HG03354 (cell line): ENCODE results near the gene GPA33.

Experiments used
- ATAC-seq: cut with Tn5 transposase; IDR thresholded peaks from one replicate; pipeline ENCODE4 v1.9.1; 2021; ENCODE audit warnings: mild to moderate bottlenecking; ENCODE audit not compliant: unreplicated experiment, poor library complexity, severe bottlenecking

The GPA33 gene

DNA sequence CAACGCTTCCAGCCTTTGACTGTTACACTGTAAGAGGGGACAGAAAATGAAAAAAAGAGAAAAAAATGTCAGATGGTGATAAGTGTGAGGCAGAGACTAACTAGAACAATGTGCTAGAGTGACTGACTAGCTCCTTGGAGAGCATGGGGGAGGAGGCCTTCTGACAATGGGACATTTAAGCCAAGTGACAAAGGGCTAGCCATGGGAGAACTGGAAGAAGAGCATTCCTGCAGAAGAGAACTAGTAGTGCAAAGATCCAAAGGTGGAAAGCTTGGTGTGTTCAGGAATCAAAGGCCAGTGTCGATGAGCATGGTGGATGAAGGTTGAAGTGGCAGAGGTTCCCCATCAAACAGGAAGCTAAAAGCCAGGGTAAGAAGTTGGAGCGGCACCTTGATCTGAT is 29.5 kb upstream of the GPA33 start:
- no peak for ATAC-seq

DNA sequence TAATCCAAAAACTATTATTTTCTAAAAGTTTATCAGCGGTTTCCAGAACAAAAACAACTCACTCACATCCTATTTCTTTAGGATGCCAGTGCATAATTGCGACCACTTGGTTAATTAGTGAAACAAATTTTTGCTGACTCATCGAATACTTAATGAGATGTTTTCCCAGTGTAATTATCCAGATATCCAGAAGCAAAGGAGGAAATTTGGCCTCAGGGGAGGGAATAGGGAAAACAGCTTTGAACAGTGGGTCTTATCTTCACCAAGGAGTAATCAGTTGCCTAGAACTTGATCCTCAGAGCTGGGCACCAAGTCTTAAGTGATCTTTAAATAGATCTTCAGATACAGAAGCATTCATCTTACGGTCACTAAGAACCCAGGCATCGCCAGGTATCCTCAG is 28.0 kb upstream of the GPA33 start:
- ATAC-seq = no peak

DNA sequence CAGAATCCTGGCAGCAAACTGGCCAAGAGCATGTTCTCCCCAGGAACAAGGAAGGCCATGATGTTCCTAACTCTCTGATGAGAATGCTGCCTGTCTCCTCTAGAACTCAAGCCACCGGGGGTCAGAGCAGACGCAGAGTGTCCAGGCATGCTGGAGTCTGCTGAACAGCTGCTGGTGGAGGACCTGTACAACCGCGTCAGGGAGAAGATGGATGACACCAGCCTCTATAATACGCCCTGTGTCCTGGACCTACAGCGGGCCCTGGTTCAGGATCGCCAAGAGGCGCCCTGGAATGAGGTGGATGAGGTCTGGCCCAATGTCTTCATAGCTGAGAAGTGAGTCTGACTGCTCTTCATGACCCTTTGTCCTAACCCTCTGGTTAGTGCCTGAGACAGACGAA is 27.0 kb upstream of the GPA33 start:
- ATAC-seq = no peak

DNA sequence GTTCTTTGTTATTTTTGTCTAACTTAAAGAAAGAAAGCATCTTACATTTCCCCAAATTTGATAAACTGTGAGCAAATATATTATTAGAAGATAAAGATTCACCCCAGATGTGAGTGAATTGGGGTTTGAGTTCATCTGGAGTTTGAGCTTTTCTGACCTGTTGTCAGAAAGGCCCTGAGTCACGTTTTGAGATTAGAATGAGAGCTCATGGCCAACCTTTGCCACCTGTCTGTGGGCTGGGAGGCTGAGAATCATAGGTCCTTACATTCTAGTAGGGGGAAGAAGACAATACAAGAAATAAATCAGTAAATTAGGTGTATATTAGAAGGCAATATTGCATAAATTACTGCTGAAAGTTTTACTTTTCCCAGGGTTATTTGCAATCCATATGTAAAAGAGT is 26.0 kb upstream of the GPA33 start:
- no peak for ATAC-seq

DNA sequence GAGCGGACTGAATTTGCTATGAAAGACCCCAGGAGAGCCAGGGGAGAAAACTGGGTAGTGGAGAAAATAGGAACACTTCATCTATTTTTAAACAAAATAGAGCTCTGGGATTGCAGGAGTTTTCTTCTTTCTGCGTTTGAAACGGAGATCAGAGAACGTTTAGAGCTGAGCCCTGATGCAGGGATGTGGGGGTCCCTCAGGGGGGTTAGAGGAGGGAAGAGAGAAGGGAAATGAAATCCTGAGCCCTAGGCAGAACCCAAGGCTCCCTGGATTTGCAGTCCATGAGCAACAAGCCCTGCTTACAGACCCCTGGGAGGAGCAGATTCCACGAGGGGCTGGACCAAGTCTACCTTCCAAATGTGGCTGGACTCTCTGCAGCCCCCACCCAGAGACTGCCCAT is 25.5 kb upstream of the GPA33 start:
- ATAC-seq = no peak

DNA sequence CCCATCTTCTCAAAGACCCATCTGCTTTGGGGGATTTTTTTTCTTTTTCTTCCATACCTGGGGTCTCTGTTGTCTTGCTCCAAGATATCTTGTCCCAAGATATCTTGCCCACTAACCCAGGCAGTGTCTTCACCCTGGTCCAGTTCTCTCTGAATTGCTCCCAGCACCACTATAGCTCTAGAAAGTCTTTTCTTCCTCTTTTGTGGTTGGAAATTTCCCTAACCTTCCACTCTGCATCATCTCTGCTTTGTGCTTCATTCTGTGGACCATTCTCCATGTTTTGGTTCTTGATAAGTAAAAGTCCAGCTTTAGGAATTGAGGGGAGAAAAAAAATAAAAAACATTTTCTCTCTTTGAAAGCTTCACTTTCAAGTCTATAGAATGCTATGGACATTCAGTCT is 24.5 kb upstream of the GPA33 start:
- no peak for ATAC-seq

DNA sequence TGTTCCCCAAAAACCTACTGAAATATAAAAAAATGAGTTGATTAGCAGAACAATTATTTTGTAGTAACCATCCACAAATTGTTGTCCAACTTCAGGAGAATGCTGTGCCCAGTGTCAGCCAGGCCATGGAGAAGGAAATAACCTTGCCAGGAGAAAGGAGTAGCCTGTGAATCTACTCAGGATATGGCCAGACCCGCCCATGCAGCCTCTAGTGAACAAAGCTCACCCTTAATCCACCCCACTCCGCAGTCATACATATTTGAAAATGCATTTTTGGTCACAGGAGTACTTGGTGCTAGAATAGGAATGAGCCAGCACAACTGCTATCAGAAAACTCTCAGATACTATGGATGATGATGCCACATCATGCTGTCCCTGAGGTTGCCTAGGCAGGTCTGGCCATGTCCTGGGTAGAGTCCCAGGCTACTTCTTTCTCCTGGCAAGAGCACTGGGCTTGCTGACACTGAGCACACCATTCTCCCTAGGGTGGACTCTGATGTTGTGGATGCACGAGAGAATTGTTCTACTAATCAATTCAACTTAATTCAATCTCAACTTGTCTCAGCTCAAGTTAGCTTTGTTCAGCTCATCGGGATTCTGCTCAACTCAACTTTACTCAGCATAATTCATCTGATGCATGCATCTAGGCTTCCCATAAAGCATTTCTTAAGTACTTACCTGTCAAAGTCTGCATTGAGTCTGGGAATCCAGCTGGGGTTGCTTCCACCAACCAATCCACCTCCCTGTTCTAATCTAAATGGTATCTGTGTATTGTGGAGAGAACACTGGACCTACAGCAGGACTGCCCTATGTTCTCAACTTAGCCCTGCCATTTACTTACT is 21.9 kb upstream of the GPA33 start:
- no peak for ATAC-seq

DNA sequence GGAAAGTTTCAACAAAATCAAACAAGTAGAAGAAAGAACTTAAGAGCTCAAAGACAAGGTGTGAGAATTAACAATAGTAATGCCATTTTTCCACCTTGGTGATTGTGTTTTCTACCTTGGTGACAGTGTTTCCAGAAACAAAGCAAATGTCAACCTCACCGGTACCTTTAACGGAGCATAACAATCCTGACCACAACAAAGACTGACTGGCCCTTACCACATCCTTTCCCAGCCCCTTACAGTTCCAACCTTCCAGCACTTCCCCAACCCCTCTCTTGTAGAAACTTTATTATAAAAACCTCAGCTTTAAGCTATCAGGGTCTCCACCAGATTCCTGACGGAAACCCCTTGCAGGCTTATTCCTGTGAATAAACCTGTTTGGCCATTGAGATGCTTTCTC is 20.4 kb upstream of the GPA33 start:
- peak; percentile 82 for ATAC-seq

DNA sequence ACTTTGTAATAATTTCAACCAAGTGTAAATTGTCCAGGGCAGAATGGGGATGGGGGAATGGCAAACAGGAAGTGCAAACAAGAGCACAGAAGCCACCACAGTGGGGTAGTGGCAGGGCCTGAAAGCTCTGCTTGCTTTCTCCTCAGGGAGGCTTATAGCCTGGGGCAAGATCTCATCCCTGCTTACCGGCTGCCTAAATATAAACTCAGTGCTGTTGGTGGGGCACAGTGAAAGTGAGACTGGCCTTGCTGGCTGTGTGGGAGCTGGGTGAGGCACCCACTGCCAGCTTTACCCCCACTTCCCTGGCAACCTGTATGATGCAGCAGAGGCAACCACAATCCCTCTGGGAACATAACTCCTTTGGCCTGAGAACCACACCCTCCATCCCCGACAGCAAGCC is 18.9 kb upstream of the GPA33 start:
- ATAC-seq = no peak

DNA sequence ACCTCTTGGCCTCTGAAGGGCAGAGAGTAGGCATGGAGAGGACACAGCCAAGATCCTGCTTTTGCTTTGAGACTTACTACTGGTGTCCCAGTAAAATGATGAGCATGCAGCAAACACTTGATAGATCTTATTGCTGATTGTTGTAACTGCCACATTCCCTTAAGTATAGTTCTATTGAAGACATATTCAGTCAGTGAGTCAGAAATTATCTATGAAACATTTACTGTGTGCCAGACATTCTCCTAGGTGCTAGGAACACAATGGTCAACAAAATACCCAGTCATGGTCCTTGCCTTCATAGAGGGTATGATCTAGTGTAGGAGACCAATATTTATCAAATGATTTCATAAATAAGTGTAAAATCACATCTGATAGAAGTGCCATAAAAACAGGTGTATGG is 17.3 kb upstream of the GPA33 start:
- ATAC-seq = no peak

DNA sequence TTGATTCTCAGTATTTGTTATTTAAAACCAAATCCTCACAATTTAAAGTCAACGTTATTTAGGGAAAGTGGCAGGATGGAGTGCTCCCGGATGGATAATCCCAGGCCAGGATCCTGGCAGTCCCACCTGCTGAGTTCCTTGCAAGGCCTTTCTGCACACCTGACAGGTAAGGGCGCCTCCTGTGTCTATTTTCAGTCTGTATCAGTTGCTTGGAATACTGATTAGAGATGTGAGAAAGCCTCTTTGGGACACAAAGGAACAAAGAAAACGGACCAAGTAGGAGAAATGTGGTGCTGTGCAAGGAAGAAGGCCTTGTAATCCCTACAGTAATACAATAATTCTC is 15.9 kb upstream of the GPA33 start:
- ATAC-seq = no peak

DNA sequence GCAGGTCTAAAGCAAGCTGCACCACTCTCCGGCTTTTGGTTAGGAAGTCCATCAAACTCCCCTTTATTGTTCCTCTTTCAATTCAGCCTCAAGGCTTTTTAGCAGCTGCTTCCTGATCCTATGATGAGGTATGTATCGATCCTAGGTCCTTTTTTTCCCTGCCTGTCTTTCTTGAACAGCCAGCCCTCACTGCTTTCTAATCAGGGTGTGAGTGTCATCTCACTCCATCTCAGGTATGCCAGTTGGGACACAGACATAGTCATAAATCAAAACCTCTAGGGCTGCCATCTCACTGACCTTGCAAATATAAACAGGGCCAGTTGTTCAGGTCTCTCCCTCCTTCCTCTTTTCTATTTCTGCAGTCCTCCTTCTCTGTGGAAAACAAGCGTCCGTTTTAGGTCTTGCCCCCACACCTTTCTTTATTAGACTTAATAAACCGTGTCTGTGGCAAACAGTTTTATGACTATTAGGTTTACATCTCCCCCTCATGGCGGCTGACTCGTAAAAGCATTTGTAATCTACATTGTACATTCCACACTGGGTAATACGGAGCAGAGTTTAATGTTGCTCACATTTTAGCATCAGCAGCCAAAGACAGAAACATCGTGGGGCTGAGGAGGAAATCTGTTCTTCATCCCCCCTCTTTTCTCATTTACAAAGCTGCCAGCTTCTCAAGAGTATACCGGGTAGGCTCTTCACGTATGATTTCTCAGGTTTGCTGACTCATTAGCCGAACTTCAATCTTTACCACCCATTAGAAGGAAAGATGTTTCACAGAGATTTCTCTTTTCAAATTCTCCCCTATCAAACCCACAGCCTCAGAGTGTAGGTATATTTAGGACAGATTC is 15.3 kb upstream of the GPA33 start:
- no peak for ATAC-seq

DNA sequence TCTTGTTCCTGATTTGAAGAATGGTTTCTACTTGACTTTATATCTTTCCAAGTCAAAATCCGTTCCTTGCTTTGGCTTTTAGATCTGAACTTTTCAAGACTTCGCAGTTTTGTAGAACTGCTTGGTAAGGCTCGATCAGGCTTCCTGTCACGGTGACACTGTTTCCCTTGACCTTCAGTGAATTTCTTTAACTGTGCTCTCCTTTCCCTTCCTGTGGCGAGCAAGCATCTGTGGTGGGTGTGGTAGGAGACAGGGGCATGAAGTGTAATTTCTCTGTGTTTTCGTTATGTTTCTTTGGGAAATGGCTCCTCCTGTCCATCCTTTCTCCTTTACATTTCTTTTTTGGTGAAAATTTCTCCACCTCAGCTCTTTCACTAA is 14.1 kb upstream of the GPA33 start:
- peak; percentile 65 for ATAC-seq

DNA sequence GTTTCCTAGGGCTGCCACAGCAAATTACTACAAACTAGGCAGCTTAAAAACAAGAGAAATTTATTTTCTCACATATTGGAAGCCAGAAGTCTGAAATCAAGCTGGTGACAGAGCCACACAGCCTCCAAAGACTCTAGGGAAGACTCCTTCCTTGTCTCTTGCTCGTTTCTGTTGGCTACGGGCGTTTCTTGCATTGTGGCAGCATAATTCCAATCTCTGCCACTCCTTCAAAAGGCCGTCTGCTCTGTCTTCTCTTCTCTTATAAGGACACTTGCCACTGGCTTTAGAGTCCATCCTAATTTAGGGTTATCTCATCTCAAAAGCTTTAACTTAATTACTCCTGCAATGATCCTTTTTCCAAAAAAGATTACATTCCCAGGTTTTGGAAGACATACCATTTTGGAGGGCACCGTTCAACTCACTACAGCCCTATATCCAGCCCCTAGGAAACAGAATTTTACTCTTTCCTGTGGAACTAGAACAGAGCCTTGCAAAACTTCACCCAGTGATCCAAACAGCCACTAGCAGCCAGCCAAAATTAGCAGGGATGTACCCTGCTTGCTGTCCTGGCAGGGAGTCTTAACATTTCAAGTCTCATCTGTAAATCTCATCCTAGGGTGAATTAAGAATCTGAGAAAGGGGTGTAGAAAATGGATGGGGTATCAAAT is 12.9 kb upstream of the GPA33 start:
- no peak for ATAC-seq

DNA sequence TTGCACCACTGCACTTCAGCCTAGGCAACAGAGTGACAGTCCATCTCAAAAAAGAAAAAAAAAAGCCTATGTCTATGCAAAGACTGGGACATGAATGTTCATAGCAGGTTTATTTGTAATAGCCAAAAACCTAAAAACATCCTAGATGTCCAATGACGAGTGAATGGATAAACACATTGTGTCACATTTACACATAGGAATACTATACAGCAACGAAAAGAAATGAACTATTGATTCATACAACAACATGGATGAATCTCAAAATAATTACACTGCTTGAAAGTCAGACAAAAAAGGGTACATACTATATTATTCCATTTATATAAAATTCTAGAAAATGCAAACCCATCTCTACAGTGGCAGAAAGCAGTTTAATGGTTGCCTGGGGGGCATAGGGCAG is 11.6 kb upstream of the GPA33 start:
- ATAC-seq = no peak

DNA sequence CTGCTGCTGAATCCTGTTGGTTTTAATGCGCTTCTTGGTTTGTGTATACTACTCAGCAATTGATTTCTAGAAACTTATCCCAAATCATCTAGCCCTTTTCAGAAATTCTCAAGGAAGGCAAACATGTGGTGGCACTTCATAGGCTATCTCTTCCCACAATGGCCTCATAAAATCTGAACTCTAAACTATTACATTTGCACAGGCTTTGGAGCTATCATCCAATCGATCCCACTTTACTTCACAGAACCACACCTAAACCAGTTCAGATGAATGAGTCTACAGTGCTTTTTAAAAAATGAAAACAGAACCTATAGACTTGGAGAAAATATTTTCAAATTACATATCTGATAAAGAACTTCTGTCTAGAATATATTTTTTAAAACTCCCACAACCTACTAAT is 10.6 kb upstream of the GPA33 start:
- ATAC-seq = no peak

DNA sequence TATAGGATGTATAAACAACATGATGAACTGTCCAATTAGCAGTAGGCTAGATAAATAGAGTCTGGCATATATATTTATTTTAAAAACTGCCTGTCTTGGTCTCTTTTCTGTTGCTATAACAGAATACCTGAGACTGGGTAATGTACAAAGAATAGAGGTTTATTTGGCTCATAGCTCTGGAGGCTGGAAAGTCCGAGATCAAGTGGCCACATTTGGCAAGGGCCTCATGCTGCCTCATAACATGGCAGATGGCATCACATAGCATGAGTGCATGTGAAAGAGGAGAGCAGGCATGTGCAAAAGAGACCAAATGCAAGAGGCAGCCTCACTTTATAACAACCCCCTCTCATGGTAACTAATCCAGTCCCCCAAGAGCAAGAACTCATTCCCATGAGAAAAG is 9.7 kb upstream of the GPA33 start:
- no peak for ATAC-seq

DNA sequence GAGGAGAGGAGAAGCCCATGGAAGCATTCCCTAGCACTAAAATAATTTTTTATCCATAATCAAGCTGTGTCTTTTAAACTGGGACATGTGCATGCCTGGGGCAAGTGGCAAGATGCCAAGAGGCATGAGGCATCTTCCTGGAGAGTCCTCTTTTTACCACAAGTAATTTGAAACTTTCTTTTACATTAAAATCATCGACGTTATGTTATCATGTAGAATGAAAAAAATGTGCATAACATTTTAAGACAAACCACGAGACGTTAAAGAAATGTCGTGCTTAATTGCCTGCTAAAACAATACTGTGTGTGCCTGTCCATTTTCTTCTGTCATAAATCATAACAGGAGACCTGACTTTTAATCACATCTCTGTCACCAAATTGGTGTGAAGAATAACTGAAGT is 5.2 kb upstream of the GPA33 start:
- no peak for ATAC-seq

DNA sequence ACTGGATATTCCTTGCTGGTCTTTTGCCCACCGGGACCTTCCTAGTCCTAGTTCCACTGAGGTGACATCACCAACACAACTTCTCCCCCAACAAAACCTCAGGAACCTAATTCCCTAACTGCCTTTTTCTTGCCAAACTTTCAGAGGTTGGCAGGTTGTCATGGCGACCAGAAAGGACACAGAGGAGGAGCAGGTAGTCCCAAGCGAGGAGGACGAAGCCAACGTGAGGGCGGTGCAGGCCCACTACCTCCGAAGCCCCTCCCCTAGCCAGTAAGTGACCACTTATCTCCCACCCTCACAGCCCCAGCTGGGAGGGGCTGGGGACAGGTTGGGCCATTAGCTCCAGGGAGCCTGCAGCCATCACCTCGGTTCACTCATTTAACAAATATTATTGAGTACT is 4.5 kb upstream of the GPA33 start:
- no peak for ATAC-seq

DNA sequence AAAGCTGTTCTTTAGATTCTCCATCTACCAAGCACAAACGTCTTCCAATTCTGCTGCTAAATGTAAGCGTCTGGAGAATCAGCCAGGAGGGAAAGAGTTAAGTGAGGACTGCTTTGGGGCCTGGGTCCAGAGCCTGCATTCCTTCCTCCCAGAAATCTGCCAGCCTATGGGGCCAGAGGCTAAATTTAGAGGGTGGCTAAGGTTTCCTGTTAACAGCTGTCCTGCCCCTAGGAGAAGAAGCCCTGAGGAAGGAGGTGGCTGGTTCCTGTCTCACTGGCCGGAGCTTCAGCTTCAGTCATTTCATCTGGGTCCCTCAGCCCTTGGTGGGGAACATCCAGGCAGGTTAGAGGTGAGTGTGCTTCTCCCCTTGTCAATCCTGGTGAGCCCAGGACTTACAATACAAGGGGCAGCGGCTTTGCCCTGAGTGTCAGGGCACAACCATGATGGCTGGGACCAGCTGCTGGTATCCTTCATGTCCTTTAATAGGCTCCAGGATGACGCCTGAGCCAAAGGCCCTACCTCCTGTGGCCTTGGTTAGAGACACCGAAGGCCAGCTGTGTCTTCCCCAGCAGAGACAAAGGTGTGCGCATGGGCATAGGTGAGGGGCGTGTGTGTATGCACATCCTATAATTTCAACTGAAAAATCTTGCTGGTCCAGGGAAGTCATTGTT is 3.8 kb upstream of the GPA33 start, which contains the start of gene STYXL2:
TSS of gene STYXL2 (plus strand) at position 230 of the 671 bp plus-strand sequence. CDS start 775 bp downstream, outside the sequence.
- ATAC-seq = no peak
